Testis (tissue), 2 donors: ENCODE results near the gene RPS15.

Experiments
- CTCF ChIP-seq, 3 experiments: fragments of 450-650 bp in 2 of 3; fragments of 200-600 bp in 1 of 3; sonication (generic) in 1 of 3; IDR thresholded peaks; one replicate each; pipeline ENCODE4 v1.5.1; 2016 to 2019; ENCODE audit warnings: antibody characterized with exemption in 3 of 3, mild to moderate bottlenecking in 2 of 3, moderate library complexity in 1 of 3
- POLR2A ChIP-seq: fragments of 450-650 bp; IDR thresholded peaks from one replicate; pipeline ENCODE4 v1.6.1; 2017; ENCODE audit warnings: antibody characterized with exemption, mild to moderate bottlenecking, moderate library complexity

DNA sequence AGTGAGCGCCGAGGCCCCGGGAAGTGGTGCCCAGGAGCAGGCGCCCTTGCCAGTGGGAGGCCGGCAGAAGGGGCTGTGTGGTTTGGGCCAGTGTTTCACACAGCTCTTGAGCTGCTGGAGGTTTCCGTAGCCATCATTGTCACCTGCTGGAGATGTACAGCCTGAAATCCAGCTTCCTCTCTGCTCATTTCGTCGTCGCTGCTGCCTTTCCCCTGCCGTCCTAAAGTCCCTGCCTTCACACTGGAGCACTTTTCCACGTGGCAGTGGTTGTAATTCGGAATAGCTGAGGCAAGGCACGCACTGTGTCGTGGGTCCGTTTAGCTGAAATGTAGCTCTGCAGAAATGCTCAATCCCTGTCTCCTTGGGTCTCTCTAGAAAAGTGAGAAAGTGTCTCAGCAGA lies 17.6 kb upstream of the RPS15 start:
- TF ChIP-seq CTCF (IDR thresholded peaks at IDR 0.05): no peak
- TF ChIP-seq POLR2A: no peak
